Transverse colon (tissue), 4 donors: ENCODE measurements around the gene ELP5. TPM values are rescaled to one million over a fixed set of nuclear protein-coding genes. Genes with fewer than 3 reads are reported as not detected.

Experiments
- DNase-seq: peaks from one replicate; pipeline ENCODE4 v3.0.0-alpha.2; 2019
- H3K27ac ChIP-seq, 4 donors: fragments of 200-600 bp; sonication (generic); 2 replicates each; pipeline ENCODE4 v1.5.1; 2016 to 2018; ENCODE audit warnings: inconsistent platforms in 4 of 4
- H3K27me3 ChIP-seq: fragments of 200-600 bp; sonication (generic); 2 replicates; pipeline ENCODE4 v1.5.1; 2017; ENCODE audit warnings: inconsistent platforms
- H3K36me3 ChIP-seq, 4 donors: fragments of 200-600 bp; sonication (generic); 2 replicates each; pipeline ENCODE4 v1.5.1; 2017 to 2019; ENCODE audit warnings: inconsistent platforms in 4 of 4
- H3K4me1 ChIP-seq, 4 donors: fragments of 200-600 bp; sonication (generic); 2 replicates each; pipeline ENCODE4 v1.5.1; 2017 to 2020; ENCODE audit warnings: inconsistent platforms in 4 of 4
- H3K4me3 ChIP-seq, 4 donors: fragments of 200-600 bp; sonication (generic); 1 replicate in 1 of 4; 2 replicates in 3 of 4; pipeline versions ENCODE4 v1.5.1 to v1.6.1; 2017 to 2019; ENCODE audit warnings: inconsistent platforms in 4 of 4
- H3K9me3 ChIP-seq, 2 donors: fragments of 200-600 bp; sonication (generic); 2 replicates each; pipeline ENCODE4 v1.5.1; 2017 to 2019; ENCODE audit warnings: inconsistent platforms in 2 of 2
- CTCF ChIP-seq, 5 experiments: fragments of 200-600 bp in 3 of 5; fragments of 450-650 bp in 2 of 5; sonication (generic) in 3 of 5; IDR thresholded peaks; 1 replicate in 2 of 5; 2 replicates in 3 of 5; pipeline ENCODE4 v1.5.1; 2016 to 2017; ENCODE audit warnings: antibody characterized with exemption in 5 of 5, inconsistent platforms in 3 of 5, mild to moderate bottlenecking in 2 of 5, moderate library complexity in 1 of 5
- EP300 ChIP-seq: sonication (generic); formaldehyde crosslinking; IDR thresholded peaks from one replicate; pipeline ENCODE4 v1.6.1; 2017; ENCODE audit warnings: antibody characterized with exemption, low read depth
- POLR2A ChIP-seq: fragments of 450-650 bp; IDR thresholded peaks from one replicate; pipeline ENCODE4 v1.6.1; 2016; ENCODE audit warnings: antibody characterized with exemption, mild to moderate bottlenecking, moderate library complexity
- POLR2AphosphoS5 ChIP-seq, 3 donors: sonication (generic); formaldehyde crosslinking; IDR thresholded peaks; one replicate each; pipeline ENCODE4 v1.6.1; 2016; ENCODE audit warnings: antibody characterized with exemption in 3 of 3
- WGBS, 2 donors: methylation state at CpG; one replicate each; pipeline ENCODE4 v1.1.5; 2018; ENCODE audit warnings: low coverage in 1 of 2; 5-methylcytosine and 5-hydroxymethylcytosine counted together
- in situ Hi-C, 4 donors: fragments of 200-750 bp; cut with MboI; loops; one replicate each; pipeline versions ENCODE4 v1.15.0 to v1.15.1; 2017; ENCODE audit warnings: low sequenced_read_pairs in 3 of 4, low pct_ligation_motif_present in 1 of 4, low pct_unique_long_range_greater_than_20kb in 1 of 4
- intact Hi-C: fragments of 100-400 bp; cut with DNase I; formaldehyde crosslinking; loops from one replicate; pipeline ENCODE4 v1.15.1; 2023; ENCODE audit warnings: low total_unique reads
- total RNA-seq, 4 donors: library from RNA; depleted of rRNA; stranded (reverse); fragments of >200 nt; gene quantifications; one replicate each; pipeline ENCODE4 v1.1.0, GENCODE V29; 2016

ELP5 gene
- total RNA-seq, 4 donors from 2014 or later = 4.9 to 36.2 (median 30.3) TPM

GRCh38 chr17:7282752-7283321 lies 30.8 kb downstream of the ELP5 start:
- H3K27ac ChIP-seq = peak overlapping the region; percentile 84 to 89 (median 86)
- no peak for TF ChIP-seq POLR2AphosphoS5 (IDR thresholded peaks at IDR 0.05)
- peak in 3 of 5 experiments; percentile 7 to 48 (median 33) for TF ChIP-seq CTCF (IDR thresholded peaks at IDR 0.05)
- in situ Hi-C loops = loop anchor here in 2 of 4 donors (25.0 kb wide), 1 partner anchor 246 kb away; the partner anchor contains the start of genes SLC16A11 (in 2 of the 2) and SLC16A13 (in 2 of the 2)
- DNase-seq = no peak
- 20 to 52% methylated on average over 1 to 6 of the region's 6 CpGs for WGBS, 2 donors
- no peaks in the 10 kb centered on the region for H3K27me3 ChIP-seq
- H3K9me3 ChIP-seq = no peaks in the 10 kb centered on the region
- H3K4me1 ChIP-seq = peaks cover 12 to 42% (median 33%) of the 10 kb centered on the region in 4 donors
- H3K4me3 ChIP-seq = peak overlapping the region in 3 of 4 donors; percentile 43 to 71 (median 54)
- intact Hi-C loops = no loop called here
- no peaks in the 10 kb centered on the region for H3K36me3 ChIP-seq

GRCh38 chr17:7283471-7284216 lies 31.6 kb downstream of the ELP5 start:
- in situ Hi-C loops = loop anchor here in 2 of 4 donors (25.0 kb wide), 1 partner anchor 246 kb away; the partner anchor contains the start of genes SLC16A11 (in 2 of the 2) and SLC16A13 (in 2 of the 2)

GRCh38 chr17:7284911-7285310 lies 32.9 kb downstream of the ELP5 start:
- Histone ChIP-seq H3K9me3 (no peaks in the 10 kb centered on the region), H3K27me3 (no peaks in the 10 kb centered on the region), H3K27ac (peak overlapping the region in 1 of 4 donors; percentile 84), H3K4me1 (peaks cover 12 to 33% (median 27%) of the 10 kb centered on the region in 4 donors), H3K36me3 (no peaks in the 10 kb centered on the region), H3K4me3 (no peak overlapping the region)
- intact Hi-C loops (no loop called here), in situ Hi-C loops (loop anchor here in 2 of 4 donors (25.0 kb wide), 1 partner anchor 248 kb away; the partner anchor contains the start of genes SLC16A11 (in 2 of the 2) and SLC16A13 (in 2 of the 2))
- WGBS, 2 donors = 94% methylated on average over 16 of the region's 16 CpGs; no CpG with 5 or more reads in 1 of the 2 donors
- TF ChIP-seq CTCF (IDR thresholded peaks at IDR 0.05) = no peak
- no peak for TF ChIP-seq EP300
- TF ChIP-seq POLR2AphosphoS5 (IDR thresholded peaks at IDR 0.05) = no peak
- TF ChIP-seq POLR2A = no peak
- no peak for DNase-seq

More at GRCh38 chr17:7283471-7284216, 31.6 kb downstream of the ELP5 start:
- no peaks in the 10 kb centered on the region for H3K36me3 ChIP-seq
- WGBS, 2 donors = 81 to 100% methylated on average over 1 to 18 of the region's 18 CpGs
- H3K27me3 ChIP-seq = no peaks in the 10 kb centered on the region
- no peak overlapping the region for H3K4me3 ChIP-seq
- no peak for TF ChIP-seq EP300
- TF ChIP-seq POLR2A = no peak
- TF ChIP-seq CTCF (IDR thresholded peaks at IDR 0.05) = no peak
- no peak for TF ChIP-seq POLR2AphosphoS5 (IDR thresholded peaks at IDR 0.05)
- intact Hi-C loops = no loop called here
- peak overlapping the region; percentile 84 to 89 (median 86) for H3K27ac ChIP-seq
- peaks cover 12 to 42% (median 33%) of the 10 kb centered on the region in 4 donors for H3K4me1 ChIP-seq
- DNase-seq = no peak
- no peaks in the 10 kb centered on the region for H3K9me3 ChIP-seq

DNA sequence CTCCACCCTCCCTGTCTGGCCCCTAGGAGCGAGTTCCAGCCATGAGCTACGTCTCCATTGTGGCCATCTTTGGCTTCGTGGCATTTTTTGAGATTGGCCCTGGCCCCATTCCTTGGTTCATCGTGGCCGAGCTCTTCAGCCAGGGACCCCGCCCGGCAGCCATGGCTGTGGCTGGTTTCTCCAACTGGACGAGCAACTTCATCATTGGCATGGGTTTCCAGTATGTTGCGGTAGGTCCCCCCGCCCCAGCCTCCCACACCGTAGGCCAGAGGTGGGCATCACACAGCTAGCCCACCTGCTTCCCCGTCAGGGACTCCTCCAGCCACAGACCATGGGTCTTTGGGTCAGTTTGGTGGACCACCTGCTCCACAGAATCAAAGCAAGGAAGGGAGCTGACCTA lies 33.7 kb downstream of the ELP5 start:
- 88% methylated on average over 11 of the region's 12 CpGs; no CpG with 5 or more reads in 1 of the 2 donors for WGBS, 2 donors
- H3K27ac ChIP-seq = no peak overlapping the region
- no peaks in the 10 kb centered on the region for H3K36me3 ChIP-seq
- intact Hi-C loops (no loop called here), in situ Hi-C loops (loop anchor here in 2 of 4 donors (25.0 kb wide), 1 partner anchor 248 kb away; the partner anchor contains the start of genes SLC16A11 (in 2 of the 2) and SLC16A13 (in 2 of the 2))
- H3K9me3 ChIP-seq = no peaks in the 10 kb centered on the region
- H3K27me3 ChIP-seq = no peaks in the 10 kb centered on the region
- TF ChIP-seq POLR2A = no peak
- no peak for TF ChIP-seq EP300
- TF ChIP-seq CTCF (IDR thresholded peaks at IDR 0.05) = no peak
- TF ChIP-seq POLR2AphosphoS5 (IDR thresholded peaks at IDR 0.05) = no peak
- no peak overlapping the region for H3K4me3 ChIP-seq
- no peak for DNase-seq
- H3K4me1 ChIP-seq = peaks cover 10 to 27% (median 20%) of the 10 kb centered on the region in 4 donors
